Fibroblast of villous mesenchyme (primary cell): ENCODE data around the gene GRIK1. TPM values are rescaled to one million over a fixed set of nuclear protein-coding genes. Genes with fewer than 3 reads are reported as not detected.

Source experiments
- DNase-seq: peaks from one replicate; pipeline ENCODE4 v3.0.0-alpha.2; 2010; ENCODE audit warnings: low read depth
- H3K4me3 ChIP-seq: 2 replicates; pipeline ENCODE4 v1.5.1; 2011; ENCODE audit warnings: low read depth, mild to moderate bottlenecking, low read length
- CTCF ChIP-seq: IDR thresholded peaks from 2 replicates; pipeline ENCODE4 v1.5.1; 2012; ENCODE audit warnings: low read depth, mild to moderate bottlenecking, low read length; ENCODE audit not compliant: insufficient read depth
- total RNA-seq: library from RNA; depleted of rRNA; stranded (reverse); fragments of >200 nt; gene quantifications from 2 replicates; pipeline ENCODE4 v1.2.3, GENCODE V29; 2012

GRIK1 gene
- total RNA-seq, 1 donor = under 0.01 TPM

GRCh38 chr21:29669416-29669815 lies 270.4 kb downstream of the GRIK1 start:
- no peak for TF ChIP-seq CTCF
- no peak overlapping the region for H3K4me3 ChIP-seq
- DNase-seq = no peak

GRCh38 chr21:29667651-29668050 lies 272.1 kb downstream of the GRIK1 start:
- no peak for TF ChIP-seq CTCF
- no peak overlapping the region for H3K4me3 ChIP-seq
- no peak for DNase-seq

GRCh38 chr21:29664615-29665014 lies 275.2 kb downstream of the GRIK1 start:
- no peak for TF ChIP-seq CTCF
- H3K4me3 ChIP-seq = no peak overlapping the region
- DNase-seq = no peak

GRCh38 chr21:29661672-29662442 lies 277.9 kb downstream of the GRIK1 start:
- DNase-seq = no peak
- no peak overlapping the region for H3K4me3 ChIP-seq
- TF ChIP-seq CTCF = no peak

GRCh38 chr21:29660047-29660720 lies 279.6 kb downstream of the GRIK1 start:
- no peak for TF ChIP-seq CTCF
- no peak for DNase-seq

GRCh38 chr21:29658934-29659203 lies 280.9 kb downstream of the GRIK1 start:
- H3K4me3 ChIP-seq = no peak overlapping the region
- TF ChIP-seq CTCF = no peak
- DNase-seq = no peak

More at GRCh38 chr21:29660047-29660720, 279.6 kb downstream of the GRIK1 start:
- no peak overlapping the region for H3K4me3 ChIP-seq
